ENCODE measurements around the gene SIRPB2. TPM values are rescaled to one million over a fixed set of nuclear protein-coding genes. Genes with fewer than 3 reads are reported as not detected.
A peak's percentile ranks its signal among the peaks of the same experiment; 100 is the strongest.

Gene SIRPB2
- total and polyA plus RNA-seq, 8 donors: 1.3 to 29.9 (median 2.0) TPM

DNA sequence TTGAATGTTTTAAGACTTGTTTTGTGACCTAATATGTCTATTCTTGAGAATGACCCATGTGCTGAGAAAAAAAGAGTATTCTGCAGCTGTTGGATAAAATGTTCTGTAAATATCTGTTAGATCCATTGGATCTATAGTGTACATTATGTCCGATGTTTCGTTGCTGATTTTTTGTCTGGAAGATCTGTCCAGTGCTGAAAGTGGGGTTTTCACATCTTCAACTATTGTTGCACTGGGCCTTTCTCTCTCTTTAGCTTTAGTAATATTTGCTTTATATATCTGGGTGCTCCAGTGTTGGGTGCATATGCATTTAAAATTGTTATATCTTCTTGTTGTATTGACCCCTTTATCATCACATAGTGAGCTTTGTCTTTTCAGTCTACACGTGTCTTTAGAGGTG lies 5.7 kb upstream of the SIRPB2 start:
- Histone ChIP-seq H3K27ac (no peak overlapping the region), H3K4me1 (peaks cover 0 to 30% of the 10 kb centered on the region in 2 donors), H3K4me3 (no peak overlapping the region), H3K9me3 (no peaks in the 10 kb centered on the region), H3K36me3 (no peaks in the 10 kb centered on the region), H3K27me3 (no peaks in the 10 kb centered on the region)
- DNase-seq (no peak), ATAC-seq (no peak)
- intact Hi-C loops (cut with DNase I): no loop called here
- TF ChIP-seq, protein P1, sequence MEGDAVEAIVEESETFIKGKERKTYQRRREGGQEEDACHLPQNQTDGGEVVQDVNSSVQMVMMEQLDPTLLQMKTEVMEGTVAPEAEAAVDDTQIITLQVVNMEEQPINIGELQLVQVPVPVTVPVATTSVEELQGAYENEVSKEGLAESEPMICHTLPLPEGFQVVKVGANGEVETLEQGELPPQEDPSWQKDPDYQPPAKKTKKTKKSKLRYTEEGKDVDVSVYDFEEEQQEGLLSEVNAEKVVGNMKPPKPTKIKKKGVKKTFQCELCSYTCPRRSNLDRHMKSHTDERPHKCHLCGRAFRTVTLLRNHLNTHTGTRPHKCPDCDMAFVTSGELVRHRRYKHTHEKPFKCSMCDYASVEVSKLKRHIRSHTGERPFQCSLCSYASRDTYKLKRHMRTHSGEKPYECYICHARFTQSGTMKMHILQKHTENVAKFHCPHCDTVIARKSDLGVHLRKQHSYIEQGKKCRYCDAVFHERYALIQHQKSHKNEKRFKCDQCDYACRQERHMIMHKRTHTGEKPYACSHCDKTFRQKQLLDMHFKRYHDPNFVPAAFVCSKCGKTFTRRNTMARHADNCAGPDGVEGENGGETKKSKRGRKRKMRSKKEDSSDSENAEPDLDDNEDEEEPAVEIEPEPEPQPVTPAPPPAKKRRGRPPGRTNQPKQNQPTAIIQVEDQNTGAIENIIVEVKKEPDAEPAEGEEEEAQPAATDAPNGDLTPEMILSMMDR (IDR thresholded peaks at IDR 0.05): no peak

DNA sequence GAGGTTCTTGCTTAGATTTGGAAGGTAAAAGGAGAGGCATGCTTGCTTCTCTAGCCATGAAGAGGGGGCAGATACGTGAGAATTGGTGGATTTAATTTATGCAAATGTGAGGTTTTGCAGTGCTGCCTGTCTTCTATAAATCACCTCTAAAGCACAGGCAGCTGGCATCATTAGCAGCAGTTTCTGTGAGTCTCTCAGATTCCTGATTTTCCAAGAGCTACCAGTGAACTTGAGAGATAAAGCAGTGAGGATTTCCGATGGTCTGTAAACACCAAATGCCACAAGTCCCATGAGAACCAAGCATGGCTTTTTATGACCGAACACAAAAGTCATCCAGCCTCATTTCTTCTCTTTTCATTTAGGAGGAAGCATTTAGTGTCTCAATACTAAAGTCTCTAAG lies 3.2 kb upstream of the SIRPB2 start:
- intact Hi-C loops (cut with DNase I): no loop called here
- Histone ChIP-seq H3K27ac (peak overlapping the region in 1 of 2 donors; percentile 98), H3K4me3 (no peak overlapping the region), H3K4me1 (peaks cover 0 to 39% of the 10 kb centered on the region in 2 donors), H3K27me3 (no peaks in the 10 kb centered on the region), H3K9me3 (no peaks in the 10 kb centered on the region), H3K36me3 (no peaks in the 10 kb centered on the region)
- no peak for DNase-seq
- TF ChIP-seq, protein P1 (IDR thresholded peaks at IDR 0.05): no peak
- ATAC-seq: no peak

DNA sequence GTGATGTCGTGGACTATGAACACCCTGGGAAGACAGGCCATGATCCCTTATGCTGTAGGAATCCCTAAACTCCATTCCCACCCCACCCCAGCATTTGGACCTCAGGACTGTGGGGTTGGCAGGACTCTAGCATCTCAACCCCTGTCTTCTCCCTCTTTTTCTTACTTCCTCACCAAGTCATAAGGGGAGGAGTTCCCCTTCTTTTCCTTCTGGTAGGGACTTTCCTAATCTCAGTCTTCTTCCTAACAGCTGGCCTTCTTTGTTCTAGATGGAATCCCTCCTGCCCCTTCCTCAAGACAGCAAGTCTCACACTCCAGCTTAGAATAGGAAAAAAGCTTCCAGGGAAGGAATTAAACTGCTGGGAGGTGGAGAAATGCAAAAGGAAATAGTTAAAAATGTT lies 2.3 kb upstream of the SIRPB2 start:
- no peak for DNase-seq
- intact Hi-C loops (cut with DNase I): no loop called here
- Histone ChIP-seq H3K27ac (peak overlapping the region in 1 of 2 donors; percentile 98), H3K4me3 (no peak overlapping the region), H3K36me3 (no peaks in the 10 kb centered on the region), H3K4me1 (peaks cover 0 to 41% of the 10 kb centered on the region in 2 donors), H3K27me3 (no peaks in the 10 kb centered on the region), H3K9me3 (no peaks in the 10 kb centered on the region)
- no peak for ATAC-seq
- TF ChIP-seq, protein P1 (IDR thresholded peaks at IDR 0.05): no peak

DNA sequence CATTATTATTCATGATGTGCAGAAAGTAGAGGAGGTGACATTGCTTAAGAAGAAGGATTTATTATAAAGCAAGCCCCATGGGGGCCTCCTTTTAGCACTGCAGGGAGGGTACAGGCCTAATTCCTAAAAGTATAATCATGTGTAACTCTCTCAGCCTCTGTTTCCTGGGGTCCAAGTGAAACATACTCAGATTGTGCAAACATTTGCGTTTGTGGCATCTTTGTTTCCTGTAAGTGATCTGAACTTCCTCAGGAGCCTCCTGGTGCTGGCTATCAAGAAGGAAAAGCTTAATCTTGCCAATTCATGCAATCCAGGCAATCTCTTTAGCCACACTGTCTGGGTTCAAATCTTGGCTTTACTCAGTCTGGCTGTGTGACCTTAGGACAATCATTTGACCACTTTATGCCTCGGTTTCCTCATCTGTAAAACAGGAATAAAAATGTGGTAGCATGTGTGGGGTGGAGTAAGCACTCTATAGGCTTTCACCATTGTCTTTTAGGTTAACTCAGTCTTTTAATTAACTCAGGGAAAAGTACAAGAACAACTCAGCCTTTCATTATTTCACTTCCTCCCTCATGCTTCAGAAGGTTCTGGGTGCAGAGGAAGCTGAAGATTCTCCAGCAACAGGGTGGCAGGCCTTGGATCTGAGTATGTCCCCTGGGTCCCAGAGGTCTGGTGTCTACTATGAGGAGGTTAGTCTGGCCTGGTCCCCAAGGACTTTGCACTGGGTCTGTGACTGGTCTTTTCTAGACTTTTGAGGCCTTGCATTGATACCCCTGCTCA lies 831 bp upstream of the SIRPB2 start:
- peak; percentile 3 for ATAC-seq
- Histone ChIP-seq H3K27me3 (no peaks in the 10 kb centered on the region), H3K4me1 (peaks cover 0 to 49% of the 10 kb centered on the region in 2 donors), H3K9me3 (no peaks in the 10 kb centered on the region), H3K27ac (peak overlapping the region; percentile 67 to 98), H3K4me3 (peak overlapping the region in 1 of 2 donors; percentile 52), H3K36me3 (no peaks in the 10 kb centered on the region)
- intact Hi-C loops (cut with DNase I): no loop called here
- TF ChIP-seq, protein P1 (IDR thresholded peaks at IDR 0.05): no peak
- no peak for DNase-seq

DNA sequence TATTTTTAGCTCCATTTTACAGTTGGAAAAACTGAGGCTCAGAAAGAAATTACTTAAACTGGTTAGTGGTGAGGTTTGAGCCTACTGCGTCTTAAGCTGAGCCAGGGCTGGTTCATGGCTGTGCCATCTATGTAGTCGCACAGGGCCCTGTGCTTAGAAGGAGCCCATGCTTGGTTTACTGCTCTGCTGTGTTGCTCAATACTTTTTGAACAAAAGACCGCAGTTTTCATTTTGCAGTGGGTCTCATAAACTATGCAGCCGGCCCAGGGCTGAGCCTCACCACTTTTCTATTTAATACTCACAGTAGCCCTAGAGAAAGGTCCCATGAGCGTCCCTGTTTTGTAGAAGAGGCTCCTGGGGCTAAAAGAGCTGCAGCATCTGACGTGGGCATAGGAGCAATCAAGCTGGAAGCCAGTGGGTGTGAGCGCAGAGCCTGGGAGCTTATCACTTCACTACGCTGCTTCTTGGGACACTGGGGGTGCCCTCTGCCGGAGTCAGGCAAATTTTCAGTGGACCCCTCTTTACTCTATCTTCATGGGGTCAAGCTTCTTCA lies 501 bp downstream of the SIRPB2 start:
- intact Hi-C loops (cut with DNase I): no loop called here
- DNase-seq (no peak), ATAC-seq (peak; percentile 9)
- no peaks in the 10 kb centered on the region for H3K9me3 ChIP-seq
- no peaks in the 10 kb centered on the region for H3K27me3 ChIP-seq
- peak overlapping the region; percentile 67 to 98 for H3K27ac ChIP-seq
- peak overlapping the region; percentile 10 to 52 for H3K4me3 ChIP-seq
- H3K4me1 ChIP-seq: peaks cover 0 to 61% of the 10 kb centered on the region in 2 donors
- H3K36me3 ChIP-seq: no peaks in the 10 kb centered on the region
- TF ChIP-seq, protein P1 (IDR thresholded peaks at IDR 0.05): no peak
